Measurements from ENCODE around the gene DAPK1.
A peak's percentile ranks its signal among the peaks of the same experiment; 100 is the strongest.

Gene DAPK1

GRCh38 chr9:87497604-87498045 is at the start of gene DAPK1:
Gene DAPK1 (plus strand): TSS chr9:87497867. CDS start chr9:87499078, 1,211 bp downstream.
- no peak for DNase-seq (ENCODE audit: low read depth)

GRCh38 chr9:87451149-87451548 is 46.5 kb upstream of the DAPK1 start:
- no peak for DNase-seq (ENCODE audit: low read depth)

GRCh38 chr9:87455407-87455806 is 42.3 kb upstream of the DAPK1 start:
- DNase-seq (ENCODE audit: low read depth): no peak

- no peak for DNase-seq (ENCODE audit: low read depth)
These were observed 36.4 kb upstream of the DAPK1 start for GRCh38 chr9:87461256-87461655.

GRCh38 chr9:87464110-87464991 is 33.3 kb upstream of the DAPK1 start:
- peak; percentile 8 for DNase-seq (ENCODE audit: low read depth)

- DNase-seq (ENCODE audit: low read depth): no peak
These were observed 32.7 kb upstream of the DAPK1 start for GRCh38 chr9:87464992-87465378.

- no peak for DNase-seq (ENCODE audit: low read depth)
These were observed 31.9 kb upstream of the DAPK1 start for GRCh38 chr9:87465816-87466215.

- no peak for DNase-seq (ENCODE audit: low read depth)
These were observed 30.5 kb upstream of the DAPK1 start for GRCh38 chr9:87467187-87467586.

- DNase-seq (ENCODE audit: low read depth): no peak
These were observed 27.7 kb upstream of the DAPK1 start for GRCh38 chr9:87469793-87470465.

GRCh38 chr9:87471746-87472145 is 25.9 kb upstream of the DAPK1 start:
- DNase-seq (ENCODE audit: low read depth): no peak

- DNase-seq (ENCODE audit: low read depth): no peak
These were observed 22.2 kb upstream of the DAPK1 start for GRCh38 chr9:87475463-87475862.

GRCh38 chr9:87478226-87478992 is 19.3 kb upstream of the DAPK1 start:
- DNase-seq (ENCODE audit: low read depth): no peak

- no peak for DNase-seq (ENCODE audit: low read depth)
These were observed 17.9 kb upstream of the DAPK1 start for GRCh38 chr9:87479801-87480201.

- no peak for DNase-seq (ENCODE audit: low read depth)
These were observed 15.5 kb upstream of the DAPK1 start for GRCh38 chr9:87481890-87482855.

- no peak for DNase-seq (ENCODE audit: low read depth)
These were observed 7.4 kb upstream of the DAPK1 start for GRCh38 chr9:87490225-87490624.

- DNase-seq (ENCODE audit: low read depth): no peak
These were observed 6.8 kb upstream of the DAPK1 start for GRCh38 chr9:87490907-87491306.

GRCh38 chr9:87491523-87491922 is 6.1 kb upstream of the DAPK1 start:
- DNase-seq (ENCODE audit: low read depth): no peak

GRCh38 chr9:87492642-87493041 is 5.0 kb upstream of the DAPK1 start:
- DNase-seq (ENCODE audit: low read depth): no peak

GRCh38 chr9:87494970-87495471 is 2.6 kb upstream of the DAPK1 start:
- DNase-seq (ENCODE audit: low read depth): no peak

- no peak for DNase-seq (ENCODE audit: low read depth)
These were observed 525 bp upstream of the DAPK1 start for GRCh38 chr9:87497080-87497603.

Data from activated T-cell treated with anti-CD3 and anti-CD28 coated beads for 24 hours (primary cell).